ENCODE results near the gene OR13J1.
A peak's percentile ranks its signal among the peaks of the same experiment; 100 is the strongest.

Gene OR13J1

DNA sequence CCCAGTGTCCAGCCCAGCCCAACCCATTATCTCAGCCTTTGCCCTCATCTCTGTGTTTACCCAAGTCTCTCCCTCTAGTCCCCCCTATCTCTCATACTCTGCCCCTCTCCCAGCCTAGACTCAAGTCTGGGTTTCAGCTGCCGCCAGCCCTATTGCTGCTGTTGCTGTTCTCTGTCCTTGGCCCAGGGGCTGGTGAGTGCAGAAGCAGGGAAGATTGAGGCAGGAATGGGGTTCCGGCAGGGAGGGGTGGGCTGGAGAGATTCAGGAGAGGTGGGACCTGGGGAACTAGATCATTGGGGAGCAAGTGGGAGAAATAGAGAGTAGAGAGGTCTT lies 40.5 kb downstream of the OR13J1 start:
- Histone ChIP-seq H3K4me1 (ENCODE audit: control insufficient read depth, insufficient read depth, low read length) (peaks cover 37% of the 10 kb centered on the region), H3K9me3 (ENCODE audit: control insufficient read depth in 2 of 2, low read length in 2 of 2) (no peaks in the 10 kb centered on the region), H3K27me3 (ENCODE audit: control insufficient read depth in 1 of 2, insufficient read depth in 2 of 2, low read length in 2 of 2) (no peaks in the 10 kb centered on the region), H3K27ac (ENCODE audit: low read length) (peak overlapping the region; percentile 86), H3K36me3 (ENCODE audit: control insufficient read depth in 2 of 2, insufficient read depth in 2 of 2, low read length in 2 of 2) (peaks cover 2 to 4% of the 10 kb centered on the region in 2 donors), H3K9ac (ENCODE audit: low read length in 2 of 2) (peak overlapping the region; percentile 68 to 95), H3K4me3 (ENCODE audit: low read length in 2 of 2) (peak overlapping the region; percentile 66 to 89)

GRCh38 chr9:35829084-35829763 lies 41.0 kb downstream of the OR13J1 start, which contains the start of gene TMEM8B:
Gene TMEM8B (plus strand): TSS chr9:35829228. CDS start chr9:35829448, 220 bp downstream.
- Histone ChIP-seq H3K27ac (ENCODE audit: low read length) (peak within 1 kb of the TSS; percentile 86), H3K9me3 (ENCODE audit: control insufficient read depth in 2 of 2, low read length in 2 of 2) (no peaks in the 10 kb centered on the region), H3K27me3 (ENCODE audit: control insufficient read depth in 1 of 2, insufficient read depth in 2 of 2, low read length in 2 of 2) (no peaks in the 10 kb centered on the region), H3K36me3 (ENCODE audit: control insufficient read depth in 2 of 2, insufficient read depth in 2 of 2, low read length in 2 of 2) (peaks cover 0 to 4% of the 10 kb centered on the region in 2 donors), H3K4me1 (ENCODE audit: control insufficient read depth, insufficient read depth, low read length) (peaks cover 34% of the 10 kb centered on the region), H3K9ac (ENCODE audit: low read length in 2 of 2) (peak within 1 kb of the TSS; percentile 68 to 95), H3K4me3 (ENCODE audit: low read length in 2 of 2) (peak within 1 kb of the TSS; percentile 66 to 89)

GRCh38 chr9:35828716-35829083 lies 41.5 kb downstream of the OR13J1 start, which contains the start of gene FAM221B:
Gene FAM221B (minus strand): TSS chr9:35828732. CDS start chr9:35826161, 2,571 bp downstream.
- H3K4me1 ChIP-seq (ENCODE audit: control insufficient read depth, insufficient read depth, low read length) = peaks cover 34% of the 10 kb centered on the region
- H3K9ac ChIP-seq (ENCODE audit: low read length in 2 of 2) = peak within 1 kb of the TSS; percentile 68 to 95
- peak within 1 kb of the TSS; percentile 66 to 89 for H3K4me3 ChIP-seq (ENCODE audit: low read length in 2 of 2)
- H3K27ac ChIP-seq (ENCODE audit: low read length) = peak within 1 kb of the TSS; percentile 86
- no peaks in the 10 kb centered on the region for H3K27me3 ChIP-seq (ENCODE audit: control insufficient read depth in 1 of 2, insufficient read depth in 2 of 2, low read length in 2 of 2)
- H3K36me3 ChIP-seq (ENCODE audit: control insufficient read depth in 2 of 2, insufficient read depth in 2 of 2, low read length in 2 of 2) = peaks cover 0 to 4% of the 10 kb centered on the region in 2 donors
- no peaks in the 10 kb centered on the region for H3K9me3 ChIP-seq (ENCODE audit: control insufficient read depth in 2 of 2, low read length in 2 of 2)

DNA sequence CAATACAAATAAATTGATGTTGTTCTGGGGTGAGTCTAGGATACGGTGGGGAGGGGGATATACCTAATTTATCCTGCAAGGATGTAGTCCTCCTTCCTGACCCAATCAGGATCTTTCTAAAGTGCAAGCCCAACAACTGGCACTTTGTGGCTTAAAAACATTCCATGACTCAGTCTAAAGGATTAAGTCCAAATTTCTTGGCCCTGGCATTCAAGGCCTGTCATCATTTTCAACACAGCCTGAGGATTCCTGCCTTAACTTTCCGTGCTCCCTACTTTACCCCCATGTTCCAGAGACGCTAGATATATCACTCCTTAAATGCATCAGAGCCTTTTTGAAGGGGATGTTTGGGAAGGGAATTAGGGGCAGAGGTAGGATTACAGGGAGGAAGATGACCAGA lies 42.7 kb downstream of the OR13J1 start:
- Histone ChIP-seq H3K9me3 (ENCODE audit: control insufficient read depth in 2 of 2, low read length in 2 of 2) (no peaks in the 10 kb centered on the region), H3K27ac (ENCODE audit: low read length) (no peak overlapping the region), H3K27me3 (ENCODE audit: control insufficient read depth in 1 of 2, insufficient read depth in 2 of 2, low read length in 2 of 2) (no peaks in the 10 kb centered on the region), H3K4me3 (ENCODE audit: low read length in 2 of 2) (no peak overlapping the region), H3K4me1 (ENCODE audit: control insufficient read depth, insufficient read depth, low read length) (peaks cover 34% of the 10 kb centered on the region), H3K36me3 (ENCODE audit: control insufficient read depth in 2 of 2, insufficient read depth in 2 of 2, low read length in 2 of 2) (peaks cover 0 to 3% of the 10 kb centered on the region in 2 donors), H3K9ac (ENCODE audit: low read length in 2 of 2) (no peak overlapping the region)

DNA sequence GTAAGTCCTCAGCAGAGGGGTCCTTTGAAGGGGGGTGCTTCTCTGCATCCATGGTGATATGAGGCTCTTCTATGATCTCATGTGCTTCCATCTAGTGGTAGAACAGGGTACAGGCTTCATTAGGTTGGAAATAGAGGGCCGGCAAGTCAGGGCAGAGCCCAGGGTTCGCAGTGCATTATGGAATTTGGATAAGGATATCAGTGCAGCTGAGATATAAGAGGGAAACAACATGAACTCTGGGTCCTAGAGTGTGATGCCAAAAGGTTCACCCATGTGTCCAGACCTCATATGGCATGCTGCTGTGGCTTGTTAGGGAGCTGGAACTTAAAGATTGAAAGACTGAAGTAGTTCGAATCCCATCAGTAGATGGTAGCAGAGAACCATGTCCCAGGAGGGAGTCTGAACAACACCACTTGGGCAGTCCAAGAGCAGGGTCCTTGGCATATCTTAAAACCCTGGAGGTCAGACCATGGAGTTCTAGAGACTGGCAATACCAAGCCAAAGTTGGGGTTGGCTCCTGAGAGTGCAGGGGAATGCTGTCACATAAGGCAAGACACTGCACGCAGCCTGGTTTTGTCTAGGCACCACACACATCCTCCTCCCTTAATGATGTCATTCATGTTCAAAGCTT lies 44.0 kb downstream of the OR13J1 start:
- peaks cover 28% of the 10 kb centered on the region for H3K4me1 ChIP-seq (ENCODE audit: control insufficient read depth, insufficient read depth, low read length)
- H3K36me3 ChIP-seq (ENCODE audit: control insufficient read depth in 2 of 2, insufficient read depth in 2 of 2, low read length in 2 of 2) = no peaks in the 10 kb centered on the region
- H3K4me3 ChIP-seq (ENCODE audit: low read length in 2 of 2) = no peak overlapping the region
- no peaks in the 10 kb centered on the region for H3K9me3 ChIP-seq (ENCODE audit: control insufficient read depth in 2 of 2, low read length in 2 of 2)
- no peak overlapping the region for H3K27ac ChIP-seq (ENCODE audit: low read length)
- no peaks in the 10 kb centered on the region for H3K27me3 ChIP-seq (ENCODE audit: control insufficient read depth in 1 of 2, insufficient read depth in 2 of 2, low read length in 2 of 2)
- H3K9ac ChIP-seq (ENCODE audit: low read length in 2 of 2) = peak overlapping the region in 1 of 2 donors; percentile 55

DNA sequence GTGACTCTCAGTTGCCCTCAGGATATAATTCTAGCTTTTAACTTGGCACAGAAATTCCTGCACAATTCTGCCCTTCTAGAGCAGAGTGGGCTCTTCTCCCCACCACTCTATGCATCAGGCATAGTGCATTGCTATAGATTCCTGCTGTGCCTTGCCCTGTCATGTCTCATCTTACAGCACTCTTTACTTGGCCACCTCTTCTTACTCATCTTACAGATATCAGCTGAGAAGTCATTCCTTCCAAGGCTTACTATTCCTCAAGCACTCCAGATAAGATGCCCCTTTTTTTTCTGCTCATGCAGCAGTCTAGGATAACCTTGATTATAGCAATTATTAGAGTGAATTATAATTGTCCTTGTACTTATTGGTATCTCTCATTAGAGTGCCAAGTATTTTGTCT lies 47.3 kb downstream of the OR13J1 start:
- H3K27me3 ChIP-seq (ENCODE audit: control insufficient read depth in 1 of 2, insufficient read depth in 2 of 2, low read length in 2 of 2) = no peaks in the 10 kb centered on the region
- H3K9ac ChIP-seq (ENCODE audit: low read length in 2 of 2) = no peak overlapping the region
- no peak overlapping the region for H3K4me3 ChIP-seq (ENCODE audit: low read length in 2 of 2)
- no peak overlapping the region for H3K27ac ChIP-seq (ENCODE audit: low read length)
- no peaks in the 10 kb centered on the region for H3K9me3 ChIP-seq (ENCODE audit: control insufficient read depth in 2 of 2, low read length in 2 of 2)
- H3K36me3 ChIP-seq (ENCODE audit: control insufficient read depth in 2 of 2, insufficient read depth in 2 of 2, low read length in 2 of 2) = no peaks in the 10 kb centered on the region
- peaks cover 3% of the 10 kb centered on the region for H3K4me1 ChIP-seq (ENCODE audit: control insufficient read depth, insufficient read depth, low read length)

DNA sequence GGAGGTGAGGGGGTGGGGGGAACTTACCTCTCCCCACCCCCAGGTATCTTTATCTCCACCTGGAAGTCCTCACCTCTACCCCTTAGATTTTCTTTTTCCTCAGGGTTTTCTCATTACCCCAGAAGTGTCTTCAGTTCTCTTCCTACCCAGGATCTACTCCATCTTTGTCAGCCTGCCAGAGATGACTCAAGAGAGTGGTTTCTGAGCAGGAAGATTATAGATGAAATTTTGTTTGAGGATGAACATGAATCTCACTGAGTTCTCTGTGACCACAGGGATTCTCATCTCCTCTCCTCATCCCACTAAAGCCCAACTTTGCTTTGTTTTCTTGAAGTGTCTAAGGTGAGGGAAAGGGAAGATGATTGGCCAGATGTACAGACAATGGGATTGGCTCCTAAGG lies 50.1 kb downstream of the OR13J1 start:
- no peaks in the 10 kb centered on the region for H3K9me3 ChIP-seq (ENCODE audit: control insufficient read depth in 2 of 2, low read length in 2 of 2)
- no peak overlapping the region for H3K9ac ChIP-seq (ENCODE audit: low read length in 2 of 2)
- H3K27me3 ChIP-seq (ENCODE audit: control insufficient read depth in 1 of 2, insufficient read depth in 2 of 2, low read length in 2 of 2) = no peaks in the 10 kb centered on the region
- peaks cover 5% of the 10 kb centered on the region for H3K4me1 ChIP-seq (ENCODE audit: control insufficient read depth, insufficient read depth, low read length)
- H3K4me3 ChIP-seq (ENCODE audit: low read length in 2 of 2) = no peak overlapping the region
- no peaks in the 10 kb centered on the region for H3K36me3 ChIP-seq (ENCODE audit: control insufficient read depth in 2 of 2, insufficient read depth in 2 of 2, low read length in 2 of 2)
- no peak overlapping the region for H3K27ac ChIP-seq (ENCODE audit: low read length)

All from stomach smooth muscle (tissue), 2 donors.